Heart left ventricle (tissue), 16 donors: ENCODE data around the gene PHKA1. TPM values are rescaled to one million over a fixed set of nuclear protein-coding genes. Genes with fewer than 3 reads are reported as not detected.

Experiments used
- ATAC-seq, 4 donors: fragments of 200-7000 bp; cut with Tn5 transposase; one replicate each; pipeline ENCODE4 v1.9.1; 2020 to 2022; ENCODE audit warnings: moderate library complexity in 4 of 4, mild to moderate bottlenecking in 3 of 4, moderate number of reproducible peaks in 1 of 4
- DNase-seq, 5 donors: peaks; one replicate each; pipeline ENCODE4 v3.0.0-alpha.2; 2020
- H3K27ac ChIP-seq, 12 donors: fragments of 200-600 bp; sonication (generic) in 4 of 12; one replicate each; pipeline versions ENCODE4 v1.5.0 to v1.8.0; 2016 to 2022; ENCODE audit warnings: mild to moderate bottlenecking in 2 of 12
- H3K27me3 ChIP-seq, 9 donors: fragments of 200-600 bp; sonication (generic) in 2 of 9; one replicate each; pipeline versions ENCODE4 v1.5.1 to v1.8.0; 2016 to 2022; ENCODE audit warnings: mild to moderate bottlenecking in 3 of 9
- H3K36me3 ChIP-seq, 9 donors: fragments of 200-600 bp; sonication (generic) in 2 of 9; one replicate each; pipeline versions ENCODE4 v1.5.0 to v1.8.0; 2018 to 2022; ENCODE audit warnings: mild to moderate bottlenecking in 2 of 9
- H3K4me1 ChIP-seq, 12 donors: fragments of 200-600 bp; sonication (generic) in 4 of 12; one replicate each; pipeline versions ENCODE4 v1.5.0 to v1.8.0; 2016 to 2022; ENCODE audit warnings: mild to moderate bottlenecking in 3 of 12
- H3K4me3 ChIP-seq, 12 donors: fragments of 200-600 bp; sonication (generic) in 4 of 12; one replicate each; pipeline versions ENCODE4 v1.5.0 to v1.8.0; 2017 to 2022; ENCODE audit warnings: mild to moderate bottlenecking in 9 of 12, moderate library complexity in 4 of 12
- H3K9me3 ChIP-seq, 12 donors: fragments of 200-600 bp; sonication (generic) in 4 of 12; one replicate each; pipeline versions ENCODE4 v1.5.0 to v1.8.0; 2016 to 2022; ENCODE audit warnings: mild to moderate bottlenecking in 1 of 12
- POLR2A ChIP-seq, 2 donors: fragments of 450-650 bp; IDR thresholded peaks; one replicate each; pipeline ENCODE4 v1.6.1; 2017; ENCODE audit warnings: antibody characterized with exemption in 2 of 2, mild to moderate bottlenecking in 2 of 2, moderate library complexity in 2 of 2
- WGBS, 4 donors: extraction: QIAGEN DNeasy Blood & Tissue Kit in 2 of 4; methylation state at CpG; one replicate each; pipeline versions ENCODE4 v1.1.5 to v1.1.7; 2013 to 2018; 5-methylcytosine and 5-hydroxymethylcytosine counted together
- intact Hi-C, 10 donors: fragments of 100-400 bp; cut with DNase I; formaldehyde crosslinking; loops; one replicate each; pipeline versions ENCODE4 v1.11.1 to v1.14.2; 2022
- polyA plus RNA-seq, 2 donors: library from polyadenylated mRNA; stranded (reverse); fragments of 200-250 nt; gene quantifications; one replicate each; pipeline ENCODE4 v1.2.3, GENCODE V29; 2013
- total RNA-seq, 9 donors: library from RNA; depleted of rRNA in 2 of 9; stranded (reverse); fragments of >200 nt in 2 of 9; fragmentation: NEBNext Ultra II Directional in 3 of 9; extraction: Animal tissue kit (Norgen Biotek cat#: 25700) in 3 of 9; gene quantifications; one replicate each; pipeline versions ENCODE4 v1.1.0 to v1.2.4, GENCODE V29; 2016 to 2023
- TF ChIP-seq, protein P1 (sequence below), 12 donors: fragments of 200-600 bp; sonication (generic) in 4 of 12; IDR thresholded peaks; one replicate each; pipeline versions ENCODE4 v1.5.0 to v1.8.0; 2018 to 2022; ENCODE audit warnings: antibody characterized with exemption in 12 of 12, mild to moderate bottlenecking in 5 of 12
- donor health status: ischemic (EF 13 %, LVEDD 7.1; RV severe dilation, severe dysfunction).
- donor health status: healthy with polysubstance abuse.
- donor health status: DM: no; HTN: yes; CAD: no.
- donor health status: DM: no; HTN: no; CAD: no.
- donor health status: ischemic (EF 25% LVEDD 6.9; RV normal size, moderate dysfunction).
- donor health status: ischemic (EF 25% LVEDD 5.7; RV mildly dilated, moderate dysfunction).
- donor health status: healthy.
- donor health status: DM: yes; HTN: yes; CAD: no.
- donor health status: ischemic (EF 35%, LVEDD 5.7; RV mildly dilated, moderate dysfunction).
- donor health status: nonischemic (EF 11% LVEDD 7.7; RV severe dilation, severe dysfunction).
- donor health status: DM: yes; HTN: yes; CAD: no.
- donor health status: PGD.
- donor health status: ischemic (EF 29% LVEDD 5.4; RV normal size, mild dysfunction).
- donor health status: nonischemic (EF 23%, LVEDD 6.1; RV moderate dilation, normal function).

PHKA1 gene
- total and polyA plus RNA-seq, 11 donors = 3.9 to 21.3 (median 10.7) TPM

DNA sequence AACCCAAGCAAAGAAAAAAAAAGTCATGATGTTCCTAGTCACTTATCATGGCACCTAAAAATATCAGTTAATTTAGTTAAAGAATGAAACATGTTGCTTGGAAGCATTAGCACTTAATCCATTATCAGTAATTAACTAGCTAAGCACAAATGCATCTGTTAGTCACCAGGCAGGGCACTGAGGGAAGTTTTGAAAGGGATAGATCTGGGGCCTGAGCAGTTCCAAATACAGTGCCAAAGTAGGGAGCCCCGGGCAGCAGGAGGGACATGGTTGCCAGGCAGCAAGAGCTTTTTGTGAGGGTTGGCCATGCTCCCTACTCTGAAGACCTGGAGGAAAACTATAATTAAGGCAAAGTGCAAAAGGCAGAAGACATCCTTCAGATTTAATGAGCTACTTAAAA is 62.0 kb downstream of the PHKA1 start:
- WGBS, 4 donors = 41 to 61% (median 44%) methylated on average over 1 of the region's 1 CpG
- H3K36me3 ChIP-seq = peaks cover 0 to 11% (median 0%) of the 10 kb centered on the region in 9 donors
- DNase-seq (no peak), ATAC-seq (no peak)
- TF ChIP-seq POLR2A (IDR thresholded peaks at IDR 0.05) = no peak
- no peaks in the 10 kb centered on the region for H3K4me1 ChIP-seq
- H3K27ac ChIP-seq = no peak overlapping the region
- intact Hi-C loops = no loop called here
- H3K27me3 ChIP-seq = peaks cover 0 to 2% (median 0%) of the 10 kb centered on the region in 9 donors
- H3K4me3 ChIP-seq = no peak overlapping the region
- H3K9me3 ChIP-seq = no peaks in the 10 kb centered on the region

DNA sequence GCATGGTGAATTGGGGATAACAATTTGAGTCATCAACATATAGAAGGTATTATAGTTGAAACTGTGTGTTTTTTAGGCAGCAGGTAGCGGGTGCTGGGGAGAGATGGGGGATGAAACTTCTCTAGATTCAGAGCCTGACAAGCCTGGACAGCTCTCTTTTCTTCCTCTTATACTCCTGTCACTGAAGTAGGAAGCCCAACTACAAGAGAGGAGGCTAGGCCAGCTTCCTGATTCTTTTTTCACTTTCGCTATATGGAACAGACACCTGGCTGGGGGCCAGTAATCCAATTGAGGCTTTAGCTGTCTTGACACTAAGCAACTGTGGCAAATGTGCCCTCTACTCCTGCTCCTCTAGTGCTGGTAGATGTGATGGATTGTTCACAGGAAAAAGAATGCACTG is 69.2 kb downstream of the PHKA1 start:
- peaks cover 0 to 18% (median 0%) of the 10 kb centered on the region in 9 donors for H3K36me3 ChIP-seq
- TF ChIP-seq POLR2A (IDR thresholded peaks at IDR 0.05) = no peak
- TF ChIP-seq, protein P1, sequence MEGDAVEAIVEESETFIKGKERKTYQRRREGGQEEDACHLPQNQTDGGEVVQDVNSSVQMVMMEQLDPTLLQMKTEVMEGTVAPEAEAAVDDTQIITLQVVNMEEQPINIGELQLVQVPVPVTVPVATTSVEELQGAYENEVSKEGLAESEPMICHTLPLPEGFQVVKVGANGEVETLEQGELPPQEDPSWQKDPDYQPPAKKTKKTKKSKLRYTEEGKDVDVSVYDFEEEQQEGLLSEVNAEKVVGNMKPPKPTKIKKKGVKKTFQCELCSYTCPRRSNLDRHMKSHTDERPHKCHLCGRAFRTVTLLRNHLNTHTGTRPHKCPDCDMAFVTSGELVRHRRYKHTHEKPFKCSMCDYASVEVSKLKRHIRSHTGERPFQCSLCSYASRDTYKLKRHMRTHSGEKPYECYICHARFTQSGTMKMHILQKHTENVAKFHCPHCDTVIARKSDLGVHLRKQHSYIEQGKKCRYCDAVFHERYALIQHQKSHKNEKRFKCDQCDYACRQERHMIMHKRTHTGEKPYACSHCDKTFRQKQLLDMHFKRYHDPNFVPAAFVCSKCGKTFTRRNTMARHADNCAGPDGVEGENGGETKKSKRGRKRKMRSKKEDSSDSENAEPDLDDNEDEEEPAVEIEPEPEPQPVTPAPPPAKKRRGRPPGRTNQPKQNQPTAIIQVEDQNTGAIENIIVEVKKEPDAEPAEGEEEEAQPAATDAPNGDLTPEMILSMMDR (IDR thresholded peaks at IDR 0.05) = no peak
- no peaks in the 10 kb centered on the region for H3K9me3 ChIP-seq
- H3K4me1 ChIP-seq = no peaks in the 10 kb centered on the region
- 54 to 90% (median 73%) methylated on average over 1 to 2 of the region's 2 CpGs for WGBS, 4 donors
- no peak overlapping the region for H3K27ac ChIP-seq
- H3K4me3 ChIP-seq = no peak overlapping the region
- ATAC-seq = no peak
- H3K27me3 ChIP-seq = peaks cover 0 to 3% (median 0%) of the 10 kb centered on the region in 9 donors
- peak in 2 of 5 donors; percentile 5 to 22 for DNase-seq
- intact Hi-C loops = no loop called here

DNA sequence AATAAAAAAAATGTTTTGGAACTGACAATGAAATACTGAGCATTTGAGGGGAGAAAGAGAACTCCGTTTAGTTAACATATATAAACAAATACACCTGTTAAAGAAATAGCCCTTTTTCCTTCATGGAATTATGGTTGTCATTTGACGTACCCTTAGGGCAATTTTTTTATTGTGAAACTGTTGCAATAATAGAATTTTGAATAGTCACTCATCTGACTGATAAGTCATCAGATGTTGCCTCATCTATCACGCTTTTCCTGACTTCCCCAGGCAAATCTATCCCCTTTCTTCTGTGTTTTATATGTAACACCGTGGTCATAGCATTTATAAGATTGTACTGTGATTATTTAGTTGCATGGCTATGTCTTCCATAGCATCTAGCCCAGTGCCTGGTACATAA is 72.5 kb downstream of the PHKA1 start:
- no peaks in the 10 kb centered on the region for H3K4me1 ChIP-seq
- DNase-seq (no peak), ATAC-seq (no peak)
- H3K27ac ChIP-seq = no peak overlapping the region
- TF ChIP-seq, protein P1 (IDR thresholded peaks at IDR 0.05) = no peak
- no peak for TF ChIP-seq POLR2A (IDR thresholded peaks at IDR 0.05)
- intact Hi-C loops = no loop called here
- peaks cover 0 to 12% (median 0%) of the 10 kb centered on the region in 9 donors for H3K36me3 ChIP-seq
- H3K4me3 ChIP-seq = no peak overlapping the region
- H3K9me3 ChIP-seq = no peaks in the 10 kb centered on the region
- peaks cover 0 to 3% (median 0%) of the 10 kb centered on the region in 9 donors for H3K27me3 ChIP-seq
- 68 to 94% (median 82%) methylated on average over 4 of the region's 4 CpGs for WGBS, 4 donors

DNA sequence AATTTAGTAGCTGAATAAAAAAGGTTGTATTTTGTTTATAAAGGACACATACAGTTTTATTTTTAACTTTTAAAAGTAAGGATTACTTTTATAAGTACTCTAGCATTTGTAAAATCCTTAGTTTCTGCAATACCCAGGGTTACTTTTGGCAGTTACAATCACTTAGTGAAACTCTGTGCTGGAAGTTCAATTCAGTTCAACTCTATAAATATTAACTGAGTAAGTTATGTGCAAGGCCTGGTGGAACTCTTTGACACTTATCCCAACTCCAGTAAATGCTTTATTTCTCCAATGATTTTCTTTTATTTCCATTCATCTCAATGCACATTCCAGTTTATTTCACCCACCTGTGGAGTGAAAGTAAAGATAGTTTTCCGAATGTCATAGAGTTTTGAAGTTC is 78.2 kb downstream of the PHKA1 start:
- no peak for ATAC-seq
- H3K4me3 ChIP-seq = no peak overlapping the region
- WGBS, 4 donors = 77 to 96% (median 86%) methylated on average over 1 of the region's 1 CpG
- no peaks in the 10 kb centered on the region for H3K36me3 ChIP-seq
- H3K4me1 ChIP-seq = peaks cover 0 to 25% (median 2%) of the 10 kb centered on the region in 12 donors
- TF ChIP-seq, protein P1 (IDR thresholded peaks at IDR 0.05) = no peak
- TF ChIP-seq POLR2A (IDR thresholded peaks at IDR 0.05) = no peak
- peak overlapping the region in 2 of 12 donors; percentile 30 to 45 for H3K27ac ChIP-seq
- intact Hi-C loops = no loop called here
- no peak for DNase-seq
- H3K27me3 ChIP-seq = no peaks in the 10 kb centered on the region
- no peaks in the 10 kb centered on the region for H3K9me3 ChIP-seq

DNA sequence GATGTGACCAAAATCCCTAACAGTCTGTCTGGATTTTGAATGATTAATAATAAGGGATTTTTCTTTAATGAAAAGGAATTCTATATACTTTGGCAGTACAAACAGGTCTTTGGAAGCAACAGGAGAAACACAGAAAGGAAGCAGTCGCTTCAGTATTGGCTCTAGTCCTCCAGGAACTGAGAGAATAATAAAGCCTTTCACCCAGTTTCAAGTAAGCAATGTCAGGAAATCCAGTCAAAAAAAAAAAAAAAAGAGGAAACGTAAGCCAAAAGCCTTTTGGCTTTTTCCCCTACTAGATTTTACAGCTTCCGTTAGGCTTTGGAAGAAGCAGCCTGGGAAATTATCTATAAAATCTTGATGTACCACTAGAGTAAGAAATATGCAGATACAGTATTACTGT is 79.8 kb downstream of the PHKA1 start:
- DNase-seq = peak in 1 of 5 donors; percentile 4
- peaks cover 0 to 3% (median 0%) of the 10 kb centered on the region in 9 donors for H3K36me3 ChIP-seq
- TF ChIP-seq POLR2A (IDR thresholded peaks at IDR 0.05) = no peak
- TF ChIP-seq, protein P1 (IDR thresholded peaks at IDR 0.05) = no peak
- peaks cover 0 to 25% (median 2%) of the 10 kb centered on the region in 12 donors for H3K4me1 ChIP-seq
- no peaks in the 10 kb centered on the region for H3K27me3 ChIP-seq
- no peak overlapping the region for H3K4me3 ChIP-seq
- no peaks in the 10 kb centered on the region for H3K9me3 ChIP-seq
- WGBS, 4 donors = 28 to 39% (median 36%) methylated on average over 3 of the region's 3 CpGs
- H3K27ac ChIP-seq = peak overlapping the region in 9 of 12 donors; percentile 14 to 73 (median 52)
- intact Hi-C loops = no loop called here
- peak in 2 of 4 donors; percentile 49 to 66 for ATAC-seq
